Retinal pigment epithelial cell (primary cell): ENCODE measurements around the gene KRT39.

Experiments
- DNase-seq: peaks from one replicate; pipeline ENCODE4 v3.0.0-alpha.2; 2010; ENCODE audit warnings: low read depth
- H3K4me3 ChIP-seq: 2 replicates; pipeline ENCODE4 v1.5.1; 2011; ENCODE audit warnings: mild to moderate bottlenecking, low read length, control low read depth, moderate library complexity
- CTCF ChIP-seq: conservative IDR thresholded peaks from 2 replicates; pipeline ENCODE4 v1.5.1; 2011; ENCODE audit warnings: low read depth, low read length, control low read depth, inconsistent platforms

The KRT39 gene

DNA sequence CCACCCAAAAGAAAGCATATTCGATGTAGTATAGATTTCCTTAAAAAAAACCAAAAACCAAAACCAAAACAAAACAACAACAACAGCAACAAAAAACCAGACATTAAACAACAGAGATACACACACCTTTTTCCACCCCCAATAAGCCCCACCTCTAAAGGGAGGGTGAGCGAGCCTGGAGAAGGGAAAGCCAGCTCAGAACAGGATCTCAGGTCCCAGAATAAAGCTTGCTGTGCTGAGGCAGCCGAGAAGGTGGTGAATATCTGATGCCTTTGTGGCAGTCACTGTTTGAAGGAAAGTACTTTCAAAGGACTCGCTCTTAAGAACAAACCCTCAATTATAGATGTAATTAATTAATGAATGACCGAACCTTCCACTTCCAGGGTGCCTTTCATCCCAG lies 29.8 kb downstream of the KRT39 start:
- TF ChIP-seq CTCF, result no peak
- no peak for DNase-seq
- H3K4me3 ChIP-seq, result no peak overlapping the region

DNA sequence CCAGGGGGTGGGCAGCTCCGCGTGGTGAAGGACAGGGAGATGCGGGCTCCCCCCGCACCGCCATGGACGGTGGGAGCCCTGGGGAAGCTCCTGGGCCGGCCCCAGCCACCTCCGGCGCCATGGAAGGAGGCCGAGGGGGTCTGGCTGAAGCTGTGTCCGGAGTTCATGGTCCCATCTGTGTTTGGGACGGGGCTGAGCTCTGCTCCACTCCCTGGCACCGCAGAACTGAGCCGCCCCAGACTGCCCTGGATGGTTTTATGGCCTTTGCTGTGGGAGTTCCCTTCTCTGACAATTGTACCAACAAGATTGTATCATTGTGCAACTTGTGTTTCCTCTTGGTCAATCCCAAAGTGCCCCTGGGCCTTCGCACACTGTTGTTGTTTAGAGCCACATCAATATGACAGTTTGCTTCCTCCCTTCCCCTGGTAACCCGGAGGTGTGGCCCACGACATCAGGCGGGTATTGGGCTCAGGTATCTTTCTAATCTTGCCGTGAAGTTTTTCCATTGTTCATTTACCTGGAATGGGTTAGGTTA lies 30.2 kb downstream of the KRT39 start:
- TF ChIP-seq CTCF, result no peak
- DNase-seq, result no peak
- no peak overlapping the region for H3K4me3 ChIP-seq

GRCh38 chr17:40935624-40936023 lies 31.1 kb downstream of the KRT39 start:
- no peak overlapping the region for H3K4me3 ChIP-seq
- TF ChIP-seq CTCF, result no peak
- no peak for DNase-seq

- TF ChIP-seq CTCF, result no peak
- DNase-seq, result peak; percentile 87
- no peak overlapping the region for H3K4me3 ChIP-seq
Measured at GRCh38 chr17:40932608-40933007, 34.1 kb downstream of the KRT39 start.

GRCh38 chr17:40931311-40931710 lies 35.4 kb downstream of the KRT39 start:
- DNase-seq, result no peak
- no peak for TF ChIP-seq CTCF
- no peak overlapping the region for H3K4me3 ChIP-seq

DNA sequence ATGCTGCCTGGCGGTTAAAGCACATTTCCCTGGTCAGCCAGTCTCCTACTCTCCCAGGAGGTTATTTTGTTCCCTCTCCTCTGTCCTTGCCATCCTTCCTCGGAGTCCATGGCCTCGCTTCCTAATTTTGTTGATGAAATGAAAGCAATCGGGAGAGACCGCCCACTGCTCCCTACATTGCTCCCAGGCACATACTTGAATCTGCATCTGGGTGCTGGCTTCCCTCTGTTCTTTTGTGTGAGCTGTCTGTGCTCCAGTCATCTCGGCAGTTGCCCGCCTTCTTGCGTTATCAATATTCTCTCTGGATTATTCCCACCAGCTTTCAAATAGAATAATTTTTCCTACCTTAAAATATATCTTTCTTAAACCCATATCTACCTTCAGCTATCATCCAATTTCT lies 40.4 kb downstream of the KRT39 start:
- TF ChIP-seq CTCF, result no peak
- DNase-seq, result no peak
- no peak overlapping the region for H3K4me3 ChIP-seq

- no peak overlapping the region for H3K4me3 ChIP-seq
- TF ChIP-seq CTCF, result no peak
- DNase-seq, result peak; percentile 79
Measured at GRCh38 chr17:40922239-40922638, 44.5 kb downstream of the KRT39 start.
